Measurements from ENCODE around the gene RTP3. TPM values are rescaled to one million over a fixed set of nuclear protein-coding genes. Genes with fewer than 3 reads are reported as not detected.

Gene RTP3
- total and polyA plus RNA-seq, 4 donors: 1.0 to 61.7 (median 26.6) TPM

- 28% methylated on average over 5 of the region's 5 CpGs for WGBS
- Histone ChIP-seq H3K27ac (ENCODE audit: low read depth in 1 of 2, low read length in 2 of 2) (peak overlapping the region; percentile 25 to 69), H3K27me3 (ENCODE audit: control insufficient read depth in 4 of 4, insufficient read depth in 4 of 4, low read length in 3 of 4) (no peaks in the 10 kb centered on the region), H3K4me3 (ENCODE audit: low read depth in 1 of 3, low read length in 3 of 3) (peak overlapping the region; percentile 1 to 51 (median 51)), H3K9me3 (ENCODE audit: control insufficient read depth in 4 of 4, low read length in 3 of 4) (no peaks in the 10 kb centered on the region), H3K9ac (ENCODE audit: low read depth in 1 of 2, low read length in 2 of 2) (peak overlapping the region; percentile 31 to 64), H3K36me3 (ENCODE audit: control insufficient read depth in 4 of 4, insufficient read depth in 3 of 4, low read depth in 1 of 4, low read length in 3 of 4) (no peaks in the 10 kb centered on the region), H3K4me1 (ENCODE audit: control insufficient read depth in 4 of 4, insufficient read depth in 4 of 4, low read length in 3 of 4) (peaks cover 17 to 68% (median 58%) of the 10 kb centered on the region in 4 donors)
- TF ChIP-seq FOXA2 (IDR thresholded peaks at IDR 0.05) (no peak), NR2F2 (IDR thresholded peaks at IDR 0.05) (peak; percentile 13), JUND (IDR thresholded peaks at IDR 0.05) (peak in 1 of 2 donors; percentile 20), TAF1 (conservative IDR thresholded peaks at IDR 0.05) (no peak), SP1 (IDR thresholded peaks at IDR 0.05) (peak; percentile 41), YY1 (IDR thresholded peaks at IDR 0.05) (no peak), RAD21 (IDR thresholded peaks at IDR 0.05) (peak in 1 of 2 donors; percentile 27), EGR1 (IDR thresholded peaks at IDR 0.05; ENCODE audit: low read depth in 2 of 2) (no peak), CTCF (IDR thresholded peaks at IDR 0.05; ENCODE audit: low read depth, low read length, missing input control) (no peak), ATF3 (IDR thresholded peaks at IDR 0.05) (no peak), RXRA (IDR thresholded peaks at IDR 0.05) (peak; percentile 100), HNF4G (IDR thresholded peaks at IDR 0.05) (no peak), MAX (IDR thresholded peaks at IDR 0.05) (peak; percentile 26), ZBTB33 (IDR thresholded peaks at IDR 0.05) (no peak), FOXA1 (IDR thresholded peaks at IDR 0.05) (no peak), HNF4A (conservative IDR thresholded peaks at IDR 0.05) (peak; percentile 66 to 79), GABPA (IDR thresholded peaks at IDR 0.05 in 1 of 2, conservative IDR thresholded peaks at IDR 0.05 in 1 of 2) (no peak), REST (IDR thresholded peaks at IDR 0.05) (no peak)
- DNase-seq (ENCODE audit: low spot score): no peak
Observed at GRCh38 chr3:46500656-46501635, 3.2 kb downstream of the RTP3 start.

Data from liver (tissue), 9 donors.